Breast epithelium (tissue), 4 donors: ENCODE data around the gene CCDC80. TPM values are rescaled to one million over a fixed set of nuclear protein-coding genes. Genes with fewer than 3 reads are reported as not detected.
"Not testable (repeated sequence)": the region's sequence is repeated elsewhere in the genome, so short reads cannot be mapped to it uniquely, and the experiment has no call there.

Experiments used
- DNase-seq, 2 donors: peaks; one replicate each; pipeline ENCODE4 v3.0.0-alpha.2; 2019; ENCODE audit warnings: low spot score in 2 of 2
- H3K27ac ChIP-seq, 2 donors: fragments of 200-600 bp; sonication (generic) in 1 of 2; one replicate each; pipeline ENCODE4 v1.5.1; 2016 to 2019; ENCODE audit warnings: mild to moderate bottlenecking in 1 of 2
- H3K27me3 ChIP-seq, 2 donors: fragments of 200-600 bp; sonication (generic) in 1 of 2; one replicate each; pipeline versions ENCODE4 v1.5.1 to v1.6.0; 2017 to 2019; ENCODE audit warnings: control low read depth in 1 of 2, mild to moderate bottlenecking in 1 of 2
- H3K36me3 ChIP-seq: fragments of 200-600 bp; one replicate; pipeline ENCODE4 v1.5.1; 2019
- H3K4me1 ChIP-seq, 2 donors: fragments of 200-600 bp; sonication (generic); one replicate each; pipeline ENCODE4 v1.5.1; 2016 to 2019; ENCODE audit warnings: control low read depth in 1 of 2
- H3K4me3 ChIP-seq, 3 donors: fragments of 200-600 bp; sonication (generic); 1 replicate in 2 of 3; 2 replicates in 1 of 3; pipeline ENCODE4 v1.5.1; 2016 to 2019; ENCODE audit warnings: mild to moderate bottlenecking in 3 of 3, moderate library complexity in 2 of 3
- H3K9me3 ChIP-seq, 2 donors: fragments of 200-600 bp; sonication (generic) in 1 of 2; one replicate each; pipeline ENCODE4 v1.5.1; 2016 to 2019; ENCODE audit warnings: control low read depth in 1 of 2
- POLR2A ChIP-seq: fragments of 450-650 bp; IDR thresholded peaks from one replicate; pipeline ENCODE4 v1.6.1; 2016; ENCODE audit warnings: antibody characterized with exemption, mild to moderate bottlenecking, moderate library complexity
- POLR2AphosphoS5 ChIP-seq, 3 donors: sonication (generic); formaldehyde crosslinking; IDR thresholded peaks; one replicate each; pipeline ENCODE4 v1.6.1; 2017; ENCODE audit warnings: antibody characterized with exemption in 3 of 3
- intact Hi-C: fragments of 100-400 bp; cut with DNase I; formaldehyde crosslinking; loops from one replicate; pipeline ENCODE4 v1.15.1; 2023; ENCODE audit warnings: low total_unique reads
- total RNA-seq, 3 donors: library from RNA; depleted of rRNA; stranded (reverse); fragments of >200 nt; gene quantifications; one replicate each; pipeline ENCODE4 v1.1.0, GENCODE V29; 2016
- TF ChIP-seq, protein P1 (sequence below), 3 donors: fragments of 450-650 bp; IDR thresholded peaks; one replicate each; pipeline ENCODE4 v1.5.1; 2016 to 2017; ENCODE audit warnings: antibody characterized with exemption in 3 of 3, mild to moderate bottlenecking in 3 of 3, moderate library complexity in 3 of 3

CCDC80 gene
- total RNA-seq, 3 donors from 2014 or later = 38.7 to 430 (median 42.0) TPM

DNA sequence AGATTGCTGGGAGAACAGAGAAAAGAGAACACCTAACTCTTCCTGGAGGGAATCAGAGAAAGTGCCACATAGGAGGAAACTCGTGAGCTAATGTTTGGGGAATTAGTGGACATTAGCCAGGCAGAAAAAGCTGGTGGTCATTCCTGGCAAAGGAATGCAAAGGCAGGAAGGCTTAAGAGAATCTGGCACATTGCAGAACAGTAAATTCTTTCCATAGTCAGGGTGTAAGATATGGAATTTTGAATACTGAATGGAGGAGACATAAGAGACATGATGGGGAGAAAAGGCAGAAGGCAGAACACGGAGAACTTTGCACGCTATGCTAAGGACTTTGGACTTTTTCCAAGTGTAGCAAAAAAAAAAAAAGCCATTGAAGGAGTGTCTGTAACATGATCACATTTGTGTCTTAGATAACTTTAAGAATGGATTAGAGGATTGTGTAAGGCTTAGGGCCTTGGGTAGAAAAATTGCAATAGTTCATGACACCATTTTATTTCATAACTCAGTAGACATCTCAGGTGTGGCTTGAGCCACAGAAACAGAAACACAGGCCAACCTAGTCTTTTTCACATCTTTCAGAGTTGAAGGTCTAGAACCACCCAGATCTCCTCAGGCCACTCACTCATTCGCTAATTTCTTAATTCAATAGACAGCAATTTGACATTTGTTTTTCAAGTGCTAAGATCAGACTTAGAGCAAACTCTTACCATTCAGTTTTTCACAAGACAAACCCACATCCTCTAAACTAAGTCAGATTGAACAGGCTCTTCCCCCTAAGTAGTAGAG lies 31.2 kb upstream of the CCDC80 start:
- intact Hi-C loops = no loop called here
- no peak overlapping the region for H3K27ac ChIP-seq
- TF ChIP-seq, protein P1, sequence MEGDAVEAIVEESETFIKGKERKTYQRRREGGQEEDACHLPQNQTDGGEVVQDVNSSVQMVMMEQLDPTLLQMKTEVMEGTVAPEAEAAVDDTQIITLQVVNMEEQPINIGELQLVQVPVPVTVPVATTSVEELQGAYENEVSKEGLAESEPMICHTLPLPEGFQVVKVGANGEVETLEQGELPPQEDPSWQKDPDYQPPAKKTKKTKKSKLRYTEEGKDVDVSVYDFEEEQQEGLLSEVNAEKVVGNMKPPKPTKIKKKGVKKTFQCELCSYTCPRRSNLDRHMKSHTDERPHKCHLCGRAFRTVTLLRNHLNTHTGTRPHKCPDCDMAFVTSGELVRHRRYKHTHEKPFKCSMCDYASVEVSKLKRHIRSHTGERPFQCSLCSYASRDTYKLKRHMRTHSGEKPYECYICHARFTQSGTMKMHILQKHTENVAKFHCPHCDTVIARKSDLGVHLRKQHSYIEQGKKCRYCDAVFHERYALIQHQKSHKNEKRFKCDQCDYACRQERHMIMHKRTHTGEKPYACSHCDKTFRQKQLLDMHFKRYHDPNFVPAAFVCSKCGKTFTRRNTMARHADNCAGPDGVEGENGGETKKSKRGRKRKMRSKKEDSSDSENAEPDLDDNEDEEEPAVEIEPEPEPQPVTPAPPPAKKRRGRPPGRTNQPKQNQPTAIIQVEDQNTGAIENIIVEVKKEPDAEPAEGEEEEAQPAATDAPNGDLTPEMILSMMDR (IDR thresholded peaks at IDR 0.05) = no peak
- TF ChIP-seq POLR2AphosphoS5 (IDR thresholded peaks at IDR 0.05) = no peak
- TF ChIP-seq POLR2A = no peak

GRCh38 chr3:112670824-112671223 lies 29.9 kb upstream of the CCDC80 start:
- Histone ChIP-seq H3K27ac (no peak overlapping the region), H3K36me3 (no peaks in the 10 kb centered on the region), H3K4me1 (no peaks in the 10 kb centered on the region), H3K9me3 (no peaks in the 10 kb centered on the region), H3K4me3 (no peak overlapping the region), H3K27me3 (no peaks in the 10 kb centered on the region)
- DNase-seq = no peak
- intact Hi-C loops = no loop called here
- TF ChIP-seq POLR2A (no peak), POLR2AphosphoS5 (IDR thresholded peaks at IDR 0.05) (no peak)
- TF ChIP-seq, protein P1 (IDR thresholded peaks at IDR 0.05) = no peak

More for the DNA sequence above, 31.2 kb upstream of the CCDC80 start:
- Histone ChIP-seq H3K4me3 (no peak overlapping the region), H3K9me3 (no peaks in the 10 kb centered on the region), H3K27me3 (no peaks in the 10 kb centered on the region), H3K4me1 (no peaks in the 10 kb centered on the region), H3K36me3 (no peaks in the 10 kb centered on the region)
- no peak for DNase-seq

DNA sequence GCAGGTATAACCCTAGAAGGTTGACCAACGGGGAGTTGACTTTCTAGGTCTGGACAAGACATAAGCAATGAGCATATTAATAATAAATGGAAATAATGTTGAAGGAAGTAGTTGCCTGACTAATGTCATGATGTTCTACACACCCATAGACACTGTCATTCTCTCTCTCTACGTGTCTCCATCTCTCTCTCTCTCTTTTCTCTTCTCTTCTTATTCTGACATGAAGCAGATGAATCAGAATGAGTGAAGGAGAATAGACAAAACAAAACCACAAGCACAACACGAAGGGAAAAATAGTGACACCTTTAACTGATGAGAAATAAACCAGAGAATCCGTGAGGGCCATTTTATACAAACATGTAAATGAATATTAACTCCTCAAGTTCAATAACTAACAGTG lies 26.7 kb upstream of the CCDC80 start:
- Histone ChIP-seq H3K27me3 (no peaks in the 10 kb centered on the region), H3K4me1 (no peaks in the 10 kb centered on the region), H3K4me3 (no peak overlapping the region), H3K9me3 (no peaks in the 10 kb centered on the region), H3K27ac (no peak overlapping the region), H3K36me3 (no peaks in the 10 kb centered on the region)
- DNase-seq = no peak
- intact Hi-C loops = no loop called here
- TF ChIP-seq POLR2AphosphoS5 (IDR thresholded peaks at IDR 0.05) = no peak
- no peak for TF ChIP-seq POLR2A
- TF ChIP-seq, protein P1 (IDR thresholded peaks at IDR 0.05) = no peak

- intact Hi-C loops, H3K4me3 ChIP-seq, H3K36me3 ChIP-seq, H3K27ac ChIP-seq, H3K27me3 ChIP-seq, H3K9me3 ChIP-seq, DNase-seq, H3K4me1 ChIP-seq: not testable (repeated sequence)
These were observed 24.1 kb upstream of the CCDC80 start for GRCh38 chr3:112665009-112665408.

GRCh38 chr3:112656043-112656442 lies 15.1 kb upstream of the CCDC80 start:
- intact Hi-C loops = no loop called here
- H3K27me3 ChIP-seq = no peaks in the 10 kb centered on the region
- DNase-seq = no peak
- H3K36me3 ChIP-seq = no peaks in the 10 kb centered on the region
- H3K27ac ChIP-seq = no peak overlapping the region
- H3K4me3 ChIP-seq = no peak overlapping the region
- no peaks in the 10 kb centered on the region for H3K4me1 ChIP-seq
- no peaks in the 10 kb centered on the region for H3K9me3 ChIP-seq
- TF ChIP-seq, protein P1 (IDR thresholded peaks at IDR 0.05) = no peak
- no peak for TF ChIP-seq POLR2AphosphoS5 (IDR thresholded peaks at IDR 0.05)
- no peak for TF ChIP-seq POLR2A
